GM12878 (cell line): ENCODE results near the gene MGP. TPM values are rescaled to one million over a fixed set of nuclear protein-coding genes. Genes with fewer than 3 reads are reported as not detected.

ENCODE experiments used
- ATAC-seq: fragments of 200-7000 bp; cut with Tn5 transposase; 3 replicates; pipeline ENCODE4 v1.9.1; 2020; ENCODE audit warnings: mild to moderate bottlenecking, moderate library complexity
- BruUV-seq: library from RNA; stranded (reverse); fragments of 400-500 nt; replicated peaks from 2 replicates; lab custom pipeline; 2021; lab: Mats Ljungman, UMichigan
- CTCF ChIA-PET: fragments of 300-600 bp; sonication (Branson Sonifier 250); formaldehyde crosslinking; extraction: SDS; loops from one replicate; lab custom pipeline; 2021; ENCODE audit warnings: inconsistent platforms; lab: Yijun Ruan, JAX
- POLR2A ChIA-PET: fragments of 350-600 bp; formaldehyde crosslinking; extraction: SDS; loops from one replicate; lab custom pipeline; 2021; ENCODE audit warnings: inconsistent platforms; lab: Charles Lee
- RAD21 ChIA-PET: fragments of 300-600 bp; sonication (Branson Sonifier 250); formaldehyde crosslinking; loops from one replicate; lab custom pipeline; 2023; ENCODE audit warnings: antibody characterized with exemption; ENCODE audit not compliant: unreplicated experiment; lab: Charles Lee
- SMC1A ChIA-PET: fragments of 300-600 bp; sonication (Branson Sonifier 250); formaldehyde crosslinking; loops from one replicate; lab custom pipeline; 2023; ENCODE audit not compliant: unreplicated experiment, uncharacterized antibody; lab: Charles Lee
- DNase-seq: peaks from one replicate; pipeline ENCODE4 v3.0.0-alpha.2; 2011; ENCODE audit warnings: low read depth, low spot score
- FAIRE-seq: peaks from 3 replicates; lab custom pipeline; 2011; peaks lifted over from hg19 to GRCh38; lab: Jason Lieb, UNC
- H2AFZ ChIP-seq: 2 replicates; pipeline ENCODE4 v1.6.0; 2011; ENCODE audit warnings: low read depth, low read length, control low read depth; ENCODE audit not compliant: control insufficient read depth
- H3K27ac ChIP-seq: 2 replicates; pipeline ENCODE4 v1.5.1; 2011; ENCODE audit warnings: control low read depth; ENCODE audit not compliant: control insufficient read depth, insufficient read depth
- H3K27me3 ChIP-seq, 2 experiments: replicated peaks in 1 of 2; 2 replicates each; pipeline versions ENCODE4 v1.6.0 to v1.6.1; 2011; ENCODE audit warnings: low read length in 1 of 2; ENCODE audit not compliant: control insufficient read depth in 2 of 2, insufficient read depth in 2 of 2
- H3K36me3 ChIP-seq, 2 experiments: 2 replicates each; pipeline ENCODE4 v1.5.1; 2011; ENCODE audit warnings: low read length in 1 of 2; ENCODE audit not compliant: control insufficient read depth in 2 of 2, insufficient read depth in 2 of 2
- H3K4me1 ChIP-seq: 2 replicates; pipeline ENCODE4 v1.6.1; 2011; ENCODE audit warnings: mild to moderate bottlenecking, low read length, moderate library complexity, mixed read lengths; ENCODE audit not compliant: control insufficient read depth, insufficient read depth
- H3K4me2 ChIP-seq: 2 replicates; pipeline ENCODE4 v1.6.0; 2011; ENCODE audit warnings: control low read depth; ENCODE audit not compliant: control insufficient read depth, insufficient read depth
- H3K4me3 ChIP-seq: fragments of 200-600 bp; sonication (generic); 2 replicates; pipeline ENCODE4 v1.5.1; 2016
- H3K79me2 ChIP-seq: 2 replicates; pipeline ENCODE4 v1.6.0; 2011; ENCODE audit warnings: low read length; ENCODE audit not compliant: control insufficient read depth, insufficient read depth
- H3K9ac ChIP-seq: 2 replicates; pipeline ENCODE4 v1.8.0; 2011; ENCODE audit warnings: low read length, control low read depth, mixed read lengths; ENCODE audit not compliant: control insufficient read depth, insufficient read depth
- H3K9me3 ChIP-seq: replicated peaks from 3 replicates; pipeline ENCODE4 v1.5.1; 2011; ENCODE audit warnings: mild to moderate bottlenecking, low read length; ENCODE audit not compliant: control insufficient read depth, insufficient read depth
- H4K20me1 ChIP-seq: 2 replicates; pipeline ENCODE4 v1.6.0; 2011; ENCODE audit not compliant: control insufficient read depth, insufficient read depth
- HCFC1 ChIP-seq: fragments of 150-350 bp; IDR thresholded peaks from 2 replicates; pipeline ENCODE4 v1.6.1; 2014; ENCODE audit warnings: low read length
- WGBS: methylation state at CpG from one replicate; pipeline ENCODE4 v1.1.6; 2016; ENCODE audit warnings: low lambda C conversion rate; ENCODE audit not compliant: insufficient replicate concordance, insufficient coverage; ENCODE audit errors: missing lambda C conversion rate; 5-methylcytosine and 5-hydroxymethylcytosine counted together
- in situ Hi-C: fragments of 300-500 bp; cut with MboI; formaldehyde crosslinking; loops from 9 replicates; pipeline ENCODE4 v1.14.3; 2018; ENCODE audit warnings: mixed read lengths
- intact Hi-C: fragments of 100-400 bp; cut with micrococcal nuclease; formaldehyde crosslinking; loops from one replicate; pipeline ENCODE4 v1.14.2; 2022; ENCODE audit not compliant: unreplicated experiment
- polyA plus RNA-seq, 11 experiments: library from polyadenylated mRNA; depleted of rRNA in 4 of 11; unstranded in 6 of 11; stranded (reverse) in 5 of 11; fragments of >200 nt; fragmentation: Nextera tagmentation in 4 of 11; fragmentation: Illumina TruSeq in 1 of 11; extraction: Ambion mirVana in 4 of 11; extraction: Trizol in 1 of 11; gene quantifications; 1 replicate in 1 of 11; 2 replicates in 10 of 11; pipeline versions ENCODE4 v1.2.1 to v1.2.3, GENCODE V29; 2011 to 2016; ENCODE audit warnings: inconsistent platforms in 2 of 11, missing spikeins in 2 of 11, low read depth in 1 of 11
- total RNA-seq, 4 experiments: library from RNA; depleted of rRNA in 3 of 4; stranded (reverse); fragments of >200 nt in 3 of 4; fragmentation: Illumina TruSeq in 1 of 4; extraction: Trizol in 1 of 4; gene quantifications; 2 replicates each; pipeline versions ENCODE4 v1.2.1 to v1.2.3, GENCODE V29; 2013 to 2021

MGP gene
- total and polyA plus RNA-seq, 10 of the 15 experiments (the other 5 are each of a cell fraction or from before 2014, with no cell fraction given), result 0.21 to 1.2 TPM; not detected in 8

- no peaks in the 10 kb centered on the region for H3K9me3 ChIP-seq
- FAIRE-seq (no peak), DNase-seq (no peak), ATAC-seq (no peak)
- H3K79me2 ChIP-seq, result no peaks in the 10 kb centered on the region
- intact Hi-C loops (no loop called here), in situ Hi-C loops (no loop called here)
- TF ChIP-seq HCFC1, result no peak
- SMC1A ChIA-PET, result interaction anchor here (0.7 to 1.3 kb wide), 2 partner anchors 28 to 155 kb away, joined by 3 to 5 read pairs; no protein-coding TSS in a partner anchor
- no peak overlapping the region for H2AFZ ChIP-seq
- POLR2A ChIA-PET, result no interaction called here
- H3K4me3 ChIP-seq, result no peak overlapping the region
- no peaks in the 10 kb centered on the region for H3K36me3 ChIP-seq
- no peak overlapping the region for H3K9ac ChIP-seq
- RAD21 ChIA-PET, result no interaction called here
- no peaks in the 10 kb centered on the region for H4K20me1 ChIP-seq
- no peak overlapping the region for H3K27ac ChIP-seq
- CTCF ChIA-PET, result interaction anchor here (1.6 to 2.2 kb wide), 3 partner anchors 13 to 437 kb away, joined by 3 to 6 read pairs (median 4); no protein-coding TSS in a partner anchor
- H3K27me3 ChIP-seq, result no peaks in the 10 kb centered on the region; a peak in 1 of 4 replicates
- 63% methylated on average over 3 of the region's 3 CpGs for WGBS
- no peaks in the 10 kb centered on the region for H3K4me1 ChIP-seq
- BruUV-seq, result no TSS peak
- no peak overlapping the region for H3K4me2 ChIP-seq
Measured at GRCh38 chr12:14833336-14833735, 52.3 kb downstream of the MGP start.

Other genes starting within 250 kb of the MGP start
Only the 7 nearest of the 8 such genes appear.
- gene WBP11, start 82.4 kb downstream of the MGP start, total RNA-seq (2014; rRNA removed), result 10.0 and 11.5 TPM in 2 replicates
- 34.3 and 39.4 TPM in 2 replicates for gene WBP11, start 82.4 kb downstream of the MGP start, total RNA-seq (2014; rRNA removed; fragmentation: Illumina TruSeq; extraction: Trizol)
- gene WBP11, start 82.4 kb downstream of the MGP start, total RNA-seq (2021), result 76.5 and 77.6 TPM in 2 replicates
- 10.6 and 15.9 TPM in 2 replicates for gene WBP11, start 82.4 kb downstream of the MGP start, polyA plus RNA-seq (2011; rRNA removed)
- 60.3 and 80.9 TPM in 2 replicates for gene WBP11, start 82.4 kb downstream of the MGP start, polyA plus RNA-seq (2014; fragmentation: Illumina TruSeq; extraction: Trizol)
- 10 to 100 TPM; 17.5 to 18.9 TPM for gene WBP11, start 82.4 kb downstream of the MGP start, polyA plus RNA-seq (2014; fragmentation: Nextera tagmentation; extraction: Ambion mirVana)
- 13.4 and 18.0 TPM in 2 replicates for gene WBP11, start 82.4 kb downstream of the MGP start, polyA plus RNA-seq (2014; rRNA removed)
- 100 to 1,000 TPM; 102 to 107 TPM for gene WBP11, start 82.4 kb downstream of the MGP start, polyA plus RNA-seq (2016; fragmentation: Nextera tagmentation; extraction: Ambion mirVana)
- gene C12orf60, start 82.2 kb downstream of the MGP start, total RNA-seq (2014; rRNA removed), result 2.0 and 2.7 TPM in 2 replicates
- gene C12orf60, start 82.2 kb downstream of the MGP start, total RNA-seq (2014; rRNA removed; fragmentation: Illumina TruSeq; extraction: Trizol), result 2.9 and 3.1 TPM in 2 replicates
- 1.8 TPM in 2 replicates for gene C12orf60, start 82.2 kb downstream of the MGP start, total RNA-seq (2021)
- gene C12orf60, start 82.2 kb downstream of the MGP start, polyA plus RNA-seq (2011; rRNA removed), result 2.3 and 4.5 TPM in 2 replicates
- 3.1 and 3.5 TPM in 2 replicates for gene C12orf60, start 82.2 kb downstream of the MGP start, polyA plus RNA-seq (2014; fragmentation: Illumina TruSeq; extraction: Trizol)
- gene C12orf60, start 82.2 kb downstream of the MGP start, polyA plus RNA-seq (2014; fragmentation: Nextera tagmentation; extraction: Ambion mirVana), result 1 to 10 TPM; 5.7 to 7.2 TPM
- 1.9 and 2.6 TPM in 2 replicates for gene C12orf60, start 82.2 kb downstream of the MGP start, polyA plus RNA-seq (2014; rRNA removed)
- gene C12orf60, start 82.2 kb downstream of the MGP start, polyA plus RNA-seq (2016; fragmentation: Nextera tagmentation; extraction: Ambion mirVana), result 1 to 10 TPM; 3.7 to 4.6 TPM
- gene SMCO3, start 71.7 kb downstream of the MGP start, total RNA-seq (2014; rRNA removed), result not detected in 2 replicates
- not detected in 2 replicates for gene SMCO3, start 71.7 kb downstream of the MGP start, total RNA-seq (2014; rRNA removed; fragmentation: Illumina TruSeq; extraction: Trizol)
- not detected in 2 replicates for gene SMCO3, start 71.7 kb downstream of the MGP start, total RNA-seq (2021)
- gene SMCO3, start 71.7 kb downstream of the MGP start, polyA plus RNA-seq (2011; rRNA removed), result not detected in 2 replicates
- gene SMCO3, start 71.7 kb downstream of the MGP start, polyA plus RNA-seq (2014; fragmentation: Illumina TruSeq; extraction: Trizol), result not detected in 2 replicates
- gene SMCO3, start 71.7 kb downstream of the MGP start, polyA plus RNA-seq (2014; fragmentation: Nextera tagmentation; extraction: Ambion mirVana), result under 1 TPM; 0.10 to 0.11 TPM
- not detected in 2 replicates for gene SMCO3, start 71.7 kb downstream of the MGP start, polyA plus RNA-seq (2014; rRNA removed)
- gene SMCO3, start 71.7 kb downstream of the MGP start, polyA plus RNA-seq (2016; fragmentation: Nextera tagmentation; extraction: Ambion mirVana), result under 1 TPM; 0.05 to 0.35 TPM
- gene ART4, start 42.3 kb downstream of the MGP start, total RNA-seq (2014; rRNA removed), result not detected in 2 replicates
- not detected in 2 replicates for gene ART4, start 42.3 kb downstream of the MGP start, total RNA-seq (2014; rRNA removed; fragmentation: Illumina TruSeq; extraction: Trizol)
- not detected in 2 replicates for gene ART4, start 42.3 kb downstream of the MGP start, total RNA-seq (2021)
- not detected in 2 replicates for gene ART4, start 42.3 kb downstream of the MGP start, polyA plus RNA-seq (2011; rRNA removed)
- gene ART4, start 42.3 kb downstream of the MGP start, polyA plus RNA-seq (2014; fragmentation: Illumina TruSeq; extraction: Trizol), result not detected in 2 replicates
- under 1 TPM in 1 of 2 experiments, not detected in 1; 0.02 TPM for gene ART4, start 42.3 kb downstream of the MGP start, polyA plus RNA-seq (2014; fragmentation: Nextera tagmentation; extraction: Ambion mirVana)
- gene ART4, start 42.3 kb downstream of the MGP start, polyA plus RNA-seq (2014; rRNA removed), result not detected in 2 replicates
- gene ART4, start 42.3 kb downstream of the MGP start, polyA plus RNA-seq (2016; fragmentation: Nextera tagmentation; extraction: Ambion mirVana), result not detected
- gene ERP27, start 52.7 kb upstream of the MGP start, total RNA-seq (2014; rRNA removed), result 1.0 and 1.6 TPM in 2 replicates
- gene ERP27, start 52.7 kb upstream of the MGP start, total RNA-seq (2014; rRNA removed; fragmentation: Illumina TruSeq; extraction: Trizol), result 1.5 and 1.8 TPM in 2 replicates
- 0.93 and 1.1 TPM in 2 replicates for gene ERP27, start 52.7 kb upstream of the MGP start, total RNA-seq (2021)
- 2.0 and 2.1 TPM in 2 replicates for gene ERP27, start 52.7 kb upstream of the MGP start, polyA plus RNA-seq (2011; rRNA removed)
- gene ERP27, start 52.7 kb upstream of the MGP start, polyA plus RNA-seq (2014; fragmentation: Illumina TruSeq; extraction: Trizol), result 1.5 and 2.4 TPM in 2 replicates
- gene ERP27, start 52.7 kb upstream of the MGP start, polyA plus RNA-seq (2014; fragmentation: Nextera tagmentation; extraction: Ambion mirVana), result 1 to 10 TPM in 1 of 2 experiments, under 1 TPM in 1; 0.91 to 1.3 TPM
- 0.90 and 1.5 TPM in 2 replicates for gene ERP27, start 52.7 kb upstream of the MGP start, polyA plus RNA-seq (2014; rRNA removed)
- 1 to 10 TPM in 1 of 2 experiments, under 1 TPM in 1; 0.95 to 1.7 TPM for gene ERP27, start 52.7 kb upstream of the MGP start, polyA plus RNA-seq (2016; fragmentation: Nextera tagmentation; extraction: Ambion mirVana)
- gene ARHGDIB, start 75.7 kb upstream of the MGP start, total RNA-seq (2014; rRNA removed), result 916 and 989 TPM in 2 replicates
- gene ARHGDIB, start 75.7 kb upstream of the MGP start, total RNA-seq (2014; rRNA removed; fragmentation: Illumina TruSeq; extraction: Trizol), result 1,126 and 1,183 TPM in 2 replicates
- 793 and 796 TPM in 2 replicates for gene ARHGDIB, start 75.7 kb upstream of the MGP start, total RNA-seq (2021)
- 1,451 and 1,700 TPM in 2 replicates for gene ARHGDIB, start 75.7 kb upstream of the MGP start, polyA plus RNA-seq (2011; rRNA removed)
- 2,158 and 2,397 TPM in 2 replicates for gene ARHGDIB, start 75.7 kb upstream of the MGP start, polyA plus RNA-seq (2014; fragmentation: Illumina TruSeq; extraction: Trizol)
- 1,000 to 10,000 TPM; 2,339 to 2,849 TPM for gene ARHGDIB, start 75.7 kb upstream of the MGP start, polyA plus RNA-seq (2014; fragmentation: Nextera tagmentation; extraction: Ambion mirVana)
- gene ARHGDIB, start 75.7 kb upstream of the MGP start, polyA plus RNA-seq (2014; rRNA removed), result 954 and 1,483 TPM in 2 replicates
- 1,000 to 10,000 TPM; 1,165 to 1,209 TPM for gene ARHGDIB, start 75.7 kb upstream of the MGP start, polyA plus RNA-seq (2016; fragmentation: Nextera tagmentation; extraction: Ambion mirVana)
- 0.33 TPM in 1 of 2 replicates, not detected in the other for gene PDE6H, start 87.2 kb upstream of the MGP start, total RNA-seq (2014; rRNA removed)
- not detected in 2 replicates for gene PDE6H, start 87.2 kb upstream of the MGP start, total RNA-seq (2014; rRNA removed; fragmentation: Illumina TruSeq; extraction: Trizol)
- not detected in 2 replicates for gene PDE6H, start 87.2 kb upstream of the MGP start, total RNA-seq (2021)
- gene PDE6H, start 87.2 kb upstream of the MGP start, polyA plus RNA-seq (2011; rRNA removed), result 0.16 and 0.29 TPM in 2 replicates
- not detected in 2 replicates for gene PDE6H, start 87.2 kb upstream of the MGP start, polyA plus RNA-seq (2014; fragmentation: Illumina TruSeq; extraction: Trizol)
- gene PDE6H, start 87.2 kb upstream of the MGP start, polyA plus RNA-seq (2014; fragmentation: Nextera tagmentation; extraction: Ambion mirVana), result not detected
- not detected in 2 replicates for gene PDE6H, start 87.2 kb upstream of the MGP start, polyA plus RNA-seq (2014; rRNA removed)
- not detected for gene PDE6H, start 87.2 kb upstream of the MGP start, polyA plus RNA-seq (2016; fragmentation: Nextera tagmentation; extraction: Ambion mirVana)